ENCODE results near the gene LY86. TPM values are rescaled to one million over a fixed set of nuclear protein-coding genes. Genes with fewer than 3 reads are reported as not detected.

LY86 gene
- total and polyA plus RNA-seq, 4 experiments from 2014 or later, result 1.0 to 4.6 (median 1.5) TPM

- no peak overlapping the region for H3K4me3 ChIP-seq (ENCODE audit: low read length in 2 of 2)
- no peaks in the 10 kb centered on the region for H3K9me3 ChIP-seq (ENCODE audit: control insufficient read depth in 1 of 2, low read length in 2 of 2)
- Mint-ChIP-seq H3K9me3 (no peaks in the 10 kb centered on the region), H3K36me3 (no peaks in the 10 kb centered on the region), H3K4me3 (no peak overlapping the region), H3K27me3 (peaks cover 6 to 14% of the 10 kb centered on the region in 2 donors), H3K4me1 (peaks cover 0 to 9% (median 2%) of the 10 kb centered on the region in 4 donors), H3K27ac (no peak overlapping the region)
- no peaks in the 10 kb centered on the region for H3K27me3 ChIP-seq (ENCODE audit: insufficient read depth, low read length)
- no peaks in the 10 kb centered on the region for H3K4me1 ChIP-seq (ENCODE audit: insufficient read depth, low read length)
- H3K27ac ChIP-seq (ENCODE audit: low read depth, low read length), result no peak overlapping the region
- ChIA-PET CTCF (ENCODE audit: partially characterized antibody) (interaction anchor here (1.4 to 1.5 kb wide), 3 partner anchors 19 to 544 kb away, joined by 3 to 6 read pairs (median 4); no protein-coding TSS in a partner anchor), POLR2A (ENCODE audit: partially characterized antibody) (no interaction called here)
- no peaks in the 10 kb centered on the region for H3K36me3 ChIP-seq (ENCODE audit: insufficient read depth, low read length)
- DNase-seq, result no peak
- intact Hi-C loops (cut with micrococcal nuclease), result no loop called here
These were observed 112.1 kb downstream of the LY86 start for GRCh38 chr6:6700407-6701270.

- H3K4me1 Mint-ChIP-seq, result peaks cover 0 to 9% (median 2%) of the 10 kb centered on the region in 4 donors
- H3K9me3 Mint-ChIP-seq, result no peaks in the 10 kb centered on the region
- H3K36me3 Mint-ChIP-seq, result no peaks in the 10 kb centered on the region
- Histone ChIP-seq H3K4me3 (ENCODE audit: low read length in 2 of 2) (no peak overlapping the region), H3K4me1 (ENCODE audit: insufficient read depth, low read length) (no peaks in the 10 kb centered on the region), H3K36me3 (ENCODE audit: insufficient read depth, low read length) (no peaks in the 10 kb centered on the region), H3K27me3 (ENCODE audit: insufficient read depth, low read length) (no peaks in the 10 kb centered on the region), H3K27ac (ENCODE audit: low read depth, low read length) (no peak overlapping the region), H3K9me3 (ENCODE audit: control insufficient read depth in 1 of 2, low read length in 2 of 2) (no peaks in the 10 kb centered on the region)
- intact Hi-C loops (cut with micrococcal nuclease), result no loop called here
- no peak for DNase-seq
- H3K27me3 Mint-ChIP-seq, result peaks cover 6 to 8% of the 10 kb centered on the region in 2 donors
- no peak overlapping the region for H3K27ac Mint-ChIP-seq
- ChIA-PET POLR2A (ENCODE audit: partially characterized antibody) (no interaction called here), CTCF (ENCODE audit: partially characterized antibody) (interaction anchor here (1.4 to 2.2 kb wide), 2 partner anchors 25 to 542 kb away, joined by 4 to 5 read pairs; no protein-coding TSS in a partner anchor)
- H3K4me3 Mint-ChIP-seq, result no peak overlapping the region
These were observed 113.3 kb downstream of the LY86 start for GRCh38 chr6:6701864-6702263.

- Mint-ChIP-seq H3K4me3 (no peak overlapping the region), H3K36me3 (no peaks in the 10 kb centered on the region), H3K27me3 (peaks cover 7 to 12% of the 10 kb centered on the region in 2 donors), H3K27ac (no peak overlapping the region), H3K9me3 (no peaks in the 10 kb centered on the region), H3K4me1 (peaks cover 0 to 9% (median 2%) of the 10 kb centered on the region in 4 donors)
- H3K27me3 ChIP-seq (ENCODE audit: insufficient read depth, low read length), result no peaks in the 10 kb centered on the region
- no peaks in the 10 kb centered on the region for H3K9me3 ChIP-seq (ENCODE audit: control insufficient read depth in 1 of 2, low read length in 2 of 2)
- ChIA-PET CTCF (ENCODE audit: partially characterized antibody) (interaction anchor here (2.2 kb wide), 1 partner anchor 26 kb away, joined by 5 read pairs; no protein-coding TSS in a partner anchor), POLR2A (ENCODE audit: partially characterized antibody) (no interaction called here)
- no peaks in the 10 kb centered on the region for H3K36me3 ChIP-seq (ENCODE audit: insufficient read depth, low read length)
- H3K4me3 ChIP-seq (ENCODE audit: low read length in 2 of 2), result no peak overlapping the region
- DNase-seq, result no peak
- no peaks in the 10 kb centered on the region for H3K4me1 ChIP-seq (ENCODE audit: insufficient read depth, low read length)
- H3K27ac ChIP-seq (ENCODE audit: low read depth, low read length), result no peak overlapping the region
- intact Hi-C loops (cut with micrococcal nuclease), result no loop called here
These were observed 115.2 kb downstream of the LY86 start for GRCh38 chr6:6703699-6704098.

Data from CD4-positive, alpha-beta memory T cell (primary cell).